Measurements from ENCODE around the gene REG4.

DNA sequence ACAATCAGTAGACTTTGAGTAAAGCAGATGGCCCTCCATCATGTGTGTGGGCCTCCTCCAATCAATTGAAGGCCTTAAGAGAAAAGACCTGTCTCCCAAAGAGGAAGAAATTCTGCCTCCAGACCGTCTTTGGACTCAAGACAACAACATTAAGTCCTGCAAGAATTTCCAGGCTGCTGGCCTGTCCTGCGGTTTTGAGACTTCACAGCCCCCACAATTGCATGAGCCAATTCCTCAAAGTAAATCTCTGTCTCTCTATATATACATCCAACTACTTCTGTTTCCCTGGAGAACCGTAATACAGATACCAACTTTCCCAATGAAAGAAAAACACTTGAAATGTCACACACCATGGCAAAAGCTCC is 16.4 kb downstream of the REG4 start:
- TF ChIP-seq POLR2A (IDR thresholded peaks at IDR 0.05; ENCODE audit: low read depth, low read length): no peak
- no peak for TF ChIP-seq POLR2AphosphoS5 (IDR thresholded peaks at IDR 0.05; ENCODE audit: low read depth, low read length)
- no peak for TF ChIP-seq TAF1 (IDR thresholded peaks at IDR 0.05; ENCODE audit: low read depth, low read length)
- no peak for TF ChIP-seq SPI1 (IDR thresholded peaks at IDR 0.05; ENCODE audit: low read depth, low read length)
- no peak for TF ChIP-seq PAX5 (IDR thresholded peaks at IDR 0.05; ENCODE audit: insufficient read depth, low read length, severe bottlenecking)
